ENCODE measurements around the gene SEMA3B. TPM values are rescaled to one million over a fixed set of nuclear protein-coding genes. Genes with fewer than 3 reads are reported as not detected.

Gene SEMA3B
- total RNA-seq, 1 experiment from 2014 or later, result 6.4 TPM

DNA sequence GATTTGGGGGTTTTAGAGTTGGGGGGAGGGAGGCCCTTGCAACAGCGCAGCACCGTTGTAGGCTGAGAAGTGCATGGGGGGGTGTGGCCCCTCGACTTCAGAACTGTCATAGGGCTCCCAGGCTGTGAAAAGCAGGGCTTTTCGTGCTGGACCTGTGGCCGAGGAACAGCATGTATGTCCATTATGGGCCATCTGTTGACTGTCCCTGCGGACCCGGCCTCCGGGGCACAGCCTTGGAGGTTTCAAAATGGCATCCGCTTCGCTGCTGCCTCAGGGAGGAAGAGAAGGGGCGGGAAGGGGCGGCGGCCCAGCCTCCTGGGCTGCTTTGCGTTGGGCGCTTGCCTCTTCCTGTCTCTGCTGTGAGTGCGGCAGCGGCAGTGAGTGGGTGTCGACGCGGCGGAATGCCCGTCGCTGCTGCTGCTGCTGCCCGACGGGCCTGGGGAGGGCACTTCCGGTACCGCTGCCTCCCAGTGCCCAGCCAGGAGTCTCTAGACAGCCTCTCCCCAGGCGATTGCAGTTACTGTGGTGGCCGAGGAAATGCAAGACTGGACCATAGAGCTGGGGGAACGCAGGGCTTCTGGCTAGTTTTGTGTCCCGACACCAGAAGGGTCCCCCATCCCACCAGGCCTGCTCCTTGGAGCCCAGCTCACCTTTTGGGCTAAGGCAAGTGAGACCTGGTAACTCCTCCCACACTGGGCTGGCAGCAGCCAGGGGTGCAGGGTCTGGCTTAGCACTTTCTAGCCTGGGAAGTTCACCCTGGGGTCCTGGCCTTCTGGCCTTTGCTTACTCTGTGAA is 31.0 kb upstream of the SEMA3B start:
- no peak overlapping the region for H3K4ac ChIP-seq (ENCODE audit: low read depth, low read length)
- H2BK120ac ChIP-seq (ENCODE audit: low read depth, low read length, poor library complexity, severe bottlenecking), result no peak overlapping the region
- no peak overlapping the region for H2BK20ac ChIP-seq (ENCODE audit: low read depth, low read length, poor library complexity, severe bottlenecking)
- TF ChIP-seq, protein P1, sequence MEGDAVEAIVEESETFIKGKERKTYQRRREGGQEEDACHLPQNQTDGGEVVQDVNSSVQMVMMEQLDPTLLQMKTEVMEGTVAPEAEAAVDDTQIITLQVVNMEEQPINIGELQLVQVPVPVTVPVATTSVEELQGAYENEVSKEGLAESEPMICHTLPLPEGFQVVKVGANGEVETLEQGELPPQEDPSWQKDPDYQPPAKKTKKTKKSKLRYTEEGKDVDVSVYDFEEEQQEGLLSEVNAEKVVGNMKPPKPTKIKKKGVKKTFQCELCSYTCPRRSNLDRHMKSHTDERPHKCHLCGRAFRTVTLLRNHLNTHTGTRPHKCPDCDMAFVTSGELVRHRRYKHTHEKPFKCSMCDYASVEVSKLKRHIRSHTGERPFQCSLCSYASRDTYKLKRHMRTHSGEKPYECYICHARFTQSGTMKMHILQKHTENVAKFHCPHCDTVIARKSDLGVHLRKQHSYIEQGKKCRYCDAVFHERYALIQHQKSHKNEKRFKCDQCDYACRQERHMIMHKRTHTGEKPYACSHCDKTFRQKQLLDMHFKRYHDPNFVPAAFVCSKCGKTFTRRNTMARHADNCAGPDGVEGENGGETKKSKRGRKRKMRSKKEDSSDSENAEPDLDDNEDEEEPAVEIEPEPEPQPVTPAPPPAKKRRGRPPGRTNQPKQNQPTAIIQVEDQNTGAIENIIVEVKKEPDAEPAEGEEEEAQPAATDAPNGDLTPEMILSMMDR (conservative IDR thresholded peaks at IDR 0.05), result no peak
- peak; percentile 85 for DNase-seq
- H3K79me1 ChIP-seq (ENCODE audit: insufficient read depth, low read depth, low read length, poor library complexity, severe bottlenecking), result peaks cover 10% of the 10 kb centered on the region
- H3T11ph ChIP-seq (ENCODE audit: low read length), result no peak overlapping the region
- H3K4me2 ChIP-seq (ENCODE audit: insufficient read depth, insufficient read length, low read length), result peak overlapping the region; percentile 91
- no peak overlapping the region for H2BK12ac ChIP-seq (ENCODE audit: insufficient read length, low read depth, low read length)
- no peak overlapping the region; the same call in 1 of the 2 replicates for H3K14ac ChIP-seq (ENCODE audit: insufficient read depth, low read length)
- Mint-ChIP-seq H3K4me1 (peaks cover 64 to 70% of the 10 kb centered on the region in 2 experiments), H3K4me3 (peak overlapping the region; percentile 96 to 99), H3K9me3 (no peaks in the 10 kb centered on the region), H3K27me3 (ENCODE audit: low read depth) (peaks cover under 1% of the 10 kb centered on the region; the same call in 1 of the 2 replicates), H3K27ac (peak overlapping the region; percentile 81 to 99 (median 91); a peak in 6 of 7 replicates), H3K36me3 (ENCODE audit: insufficient read depth in 1 of 3, low read depth in 3 of 3) (peaks cover 6 to 11% (median 7%) of the 10 kb centered on the region in 3 experiments; a peak in 4 of 7 replicates)
- H4K20me1 ChIP-seq (ENCODE audit: control insufficient read depth, insufficient read depth, insufficient read length), result no peaks in the 10 kb centered on the region
- no peaks in the 10 kb centered on the region for H3K9me3 ChIP-seq (ENCODE audit: control insufficient read depth, low read depth, low read length)
- H3K23me2 ChIP-seq (ENCODE audit: insufficient read length, low read depth, low read length, poor library complexity, severe bottlenecking), result peaks cover 17% of the 10 kb centered on the region
- peak overlapping the region; percentile 53 for H3K18ac ChIP-seq (ENCODE audit: insufficient read length, low read depth, low read length)
- H4K5ac ChIP-seq (ENCODE audit: insufficient read length, low read depth, low read length), result no peak overlapping the region
- no peak overlapping the region for H4K91ac ChIP-seq (ENCODE audit: insufficient read length, low read depth, low read length)
- WGBS (ENCODE audit: extremely low coverage, insufficient read length, low lambda C conversion rate), result no CpG with 5 or more reads among the region's 31 CpGs
- no peak overlapping the region for H4K8ac ChIP-seq (replicated peaks; ENCODE audit: insufficient read length, low read depth, low read length)
- H3K23ac ChIP-seq (ENCODE audit: insufficient read length, low read depth, low read length), result no peak overlapping the region
- H3K4me1 ChIP-seq (ENCODE audit: insufficient read depth, low read length), result peaks cover 15% of the 10 kb centered on the region; the same call in 1 of the 2 replicates
- no peaks in the 10 kb centered on the region for H3K27me3 ChIP-seq (ENCODE audit: insufficient read depth, low read length)
- H2AFZ ChIP-seq (ENCODE audit: low read length), result no peak overlapping the region
- peak overlapping the region; percentile 33 for H3K9ac ChIP-seq (ENCODE audit: extremely low read depth, insufficient read length, low read length)
- no peak overlapping the region for H3K27ac ChIP-seq (ENCODE audit: insufficient read length, low read depth, low read length)
- H2BK5ac ChIP-seq (ENCODE audit: insufficient read length, low read length), result no peak overlapping the region
- no peak overlapping the region for H3K56ac ChIP-seq (ENCODE audit: insufficient read length, low read depth, low read length)
- H2AK5ac ChIP-seq (ENCODE audit: insufficient read length, low read length), result no peak overlapping the region
- peaks cover 27% of the 10 kb centered on the region; the same call in 1 of the 2 replicates for H3K79me2 ChIP-seq (ENCODE audit: insufficient read depth, low read length)
- no peak overlapping the region for H2BK15ac ChIP-seq (ENCODE audit: low read depth, low read length)
